SJSA1 (cell line): ENCODE data around the gene RPP25L. TPM values are rescaled to one million over a fixed set of nuclear protein-coding genes. Genes with fewer than 3 reads are reported as not detected.

Experiments used
- DNase-seq, 2 experiments: peaks; one replicate each; pipeline ENCODE4 v3.0.0-alpha.2; 2015 to 2020; ENCODE audit warnings: low spot score in 2 of 2, low read depth in 1 of 2
- H3K27ac ChIP-seq: fragments of 250-450 bp; sonication (Bioruptor Pico); 2 replicates; pipeline ENCODE4 v1.5.1; 2020; ENCODE audit warnings: mild to moderate bottlenecking, moderate library complexity
- H3K27me3 ChIP-seq: fragments of 250-450 bp; sonication (Bioruptor Pico); replicated peaks from 2 replicates; pipeline ENCODE4 v1.5.1; 2020; ENCODE audit warnings: mild to moderate bottlenecking, moderate library complexity
- H3K36me3 ChIP-seq: fragments of 250-450 bp; sonication (Bioruptor Pico); 2 replicates; pipeline ENCODE4 v1.5.1; 2020; ENCODE audit warnings: mild to moderate bottlenecking
- H3K4me1 ChIP-seq: fragments of 250-450 bp; sonication (Bioruptor Pico); replicated peaks from 2 replicates; pipeline ENCODE4 v1.6.1; 2021; ENCODE audit warnings: mild to moderate bottlenecking
- H3K4me3 ChIP-seq: fragments of 250-450 bp; sonication (Bioruptor Pico); 2 replicates; pipeline ENCODE4 v1.5.1; 2020; ENCODE audit warnings: mild to moderate bottlenecking
- H3K9me3 ChIP-seq: fragments of 250-450 bp; sonication (Bioruptor Pico); replicated peaks from 2 replicates; pipeline ENCODE4 v1.5.1; 2020; ENCODE audit warnings: mild to moderate bottlenecking
- total RNA-seq: library from RNA; depleted of rRNA; stranded (reverse); fragments of >200 nt; shearing (Covaris generic); gene quantifications from 2 replicates; pipeline ENCODE4 v1.2.3, GENCODE V29; 2014

RPP25L gene
- total RNA-seq, 1 experiment from 2014 or later = 12.3 TPM

DNA sequence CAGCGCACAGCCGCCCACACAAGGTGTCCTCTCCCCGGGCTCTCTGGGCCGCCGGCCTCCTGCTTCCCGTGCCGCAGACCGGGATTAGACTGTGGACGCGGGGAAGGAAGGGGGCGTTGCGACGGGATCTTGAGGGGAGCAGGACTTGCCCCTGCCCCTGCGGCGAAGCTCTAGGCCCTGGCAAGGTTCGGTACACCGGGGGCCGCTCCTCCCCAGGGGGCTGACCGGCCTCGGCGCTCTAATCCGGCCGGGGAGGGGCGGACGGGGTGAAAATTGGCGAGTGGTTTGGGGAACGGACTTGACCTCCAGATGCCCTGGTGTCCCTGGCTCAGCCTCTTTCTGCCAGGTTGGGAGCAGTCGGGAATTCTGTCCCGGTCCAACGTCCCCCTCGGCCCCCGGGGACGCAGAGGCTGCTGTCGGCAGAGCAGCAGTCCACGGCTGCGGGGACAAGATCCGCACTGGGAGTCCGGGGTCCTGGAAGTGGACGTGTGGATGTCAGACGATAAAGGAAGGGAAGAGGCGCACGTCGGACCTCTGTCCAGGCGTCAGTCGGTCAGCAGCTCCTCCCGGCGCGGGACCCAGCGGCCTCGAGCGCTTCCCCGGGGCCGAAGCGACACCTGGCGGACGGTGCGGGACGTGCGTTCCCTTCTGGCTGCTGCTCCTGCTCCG, 20.5 kb downstream of the RPP25L start:
- DNase-seq = peak; percentile 39 to 56
- Histone ChIP-seq H3K27me3 (peaks cover 35% of the 10 kb centered on the region), H3K4me3 (no peak overlapping the region)

GRCh38 chr9:34590381-34591247, 21.3 kb downstream of the RPP25L start:
- H3K27me3 ChIP-seq = peaks cover 35% of the 10 kb centered on the region

More for the DNA sequence above, 20.5 kb downstream of the RPP25L start:
- no peaks in the 10 kb centered on the region for H3K4me1 ChIP-seq
- no peaks in the 10 kb centered on the region for H3K36me3 ChIP-seq
- H3K9me3 ChIP-seq = no peaks in the 10 kb centered on the region
- H3K27ac ChIP-seq = no peak overlapping the region

DNA sequence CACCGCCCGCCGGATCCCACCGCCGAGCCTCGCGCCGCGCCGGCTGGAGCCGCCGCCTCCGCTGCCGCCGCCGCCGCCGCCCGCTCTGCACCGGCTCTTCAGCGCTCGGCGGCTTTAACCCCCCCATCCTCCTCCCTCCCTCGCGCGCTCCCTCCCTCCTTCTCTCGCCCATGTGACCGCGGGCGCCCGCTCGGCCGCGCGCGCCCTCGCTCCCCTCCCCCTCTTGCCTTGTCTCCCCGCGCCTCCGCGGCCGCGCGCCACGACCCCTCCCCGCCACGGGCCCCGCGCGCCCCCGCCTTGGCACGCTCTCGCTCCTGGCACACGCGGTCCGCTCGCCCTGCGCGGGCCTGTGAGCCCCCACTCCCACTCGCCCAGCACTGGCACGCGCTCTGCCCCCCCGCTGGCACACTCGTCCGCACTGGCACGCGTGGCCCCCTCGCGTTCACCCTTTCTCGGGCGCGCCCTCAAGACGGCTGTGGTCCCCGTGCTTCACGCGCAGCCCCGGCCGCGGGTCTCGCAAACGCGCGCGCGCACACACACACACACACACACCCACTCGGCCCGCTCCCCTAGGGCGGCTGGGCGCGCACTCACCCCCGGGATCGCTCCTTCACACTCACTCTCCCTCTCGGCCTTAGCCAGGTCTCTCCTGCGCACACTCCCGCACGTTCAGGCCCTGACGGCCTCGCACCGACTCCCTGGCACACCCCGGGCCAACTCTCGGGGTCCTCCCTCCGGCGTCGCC, 22.1 kb downstream of the RPP25L start, which contains the start of gene CNTFR:
TSS of gene CNTFR (minus strand) at position 89 of the 745 bp plus-strand sequence. CDS start 20,743 bp downstream, outside the sequence.
- peaks cover 35% of the 10 kb centered on the region for H3K27me3 ChIP-seq
- no peaks in the 10 kb centered on the region for H3K4me1 ChIP-seq

More at GRCh38 chr9:34590381-34591247, 21.3 kb downstream of the RPP25L start:
- Histone ChIP-seq H3K4me1 (no peaks in the 10 kb centered on the region), H3K27ac (no peak overlapping the region), H3K36me3 (no peaks in the 10 kb centered on the region), H3K4me3 (no peak overlapping the region), H3K9me3 (no peaks in the 10 kb centered on the region)
- DNase-seq = no peak

DNA sequence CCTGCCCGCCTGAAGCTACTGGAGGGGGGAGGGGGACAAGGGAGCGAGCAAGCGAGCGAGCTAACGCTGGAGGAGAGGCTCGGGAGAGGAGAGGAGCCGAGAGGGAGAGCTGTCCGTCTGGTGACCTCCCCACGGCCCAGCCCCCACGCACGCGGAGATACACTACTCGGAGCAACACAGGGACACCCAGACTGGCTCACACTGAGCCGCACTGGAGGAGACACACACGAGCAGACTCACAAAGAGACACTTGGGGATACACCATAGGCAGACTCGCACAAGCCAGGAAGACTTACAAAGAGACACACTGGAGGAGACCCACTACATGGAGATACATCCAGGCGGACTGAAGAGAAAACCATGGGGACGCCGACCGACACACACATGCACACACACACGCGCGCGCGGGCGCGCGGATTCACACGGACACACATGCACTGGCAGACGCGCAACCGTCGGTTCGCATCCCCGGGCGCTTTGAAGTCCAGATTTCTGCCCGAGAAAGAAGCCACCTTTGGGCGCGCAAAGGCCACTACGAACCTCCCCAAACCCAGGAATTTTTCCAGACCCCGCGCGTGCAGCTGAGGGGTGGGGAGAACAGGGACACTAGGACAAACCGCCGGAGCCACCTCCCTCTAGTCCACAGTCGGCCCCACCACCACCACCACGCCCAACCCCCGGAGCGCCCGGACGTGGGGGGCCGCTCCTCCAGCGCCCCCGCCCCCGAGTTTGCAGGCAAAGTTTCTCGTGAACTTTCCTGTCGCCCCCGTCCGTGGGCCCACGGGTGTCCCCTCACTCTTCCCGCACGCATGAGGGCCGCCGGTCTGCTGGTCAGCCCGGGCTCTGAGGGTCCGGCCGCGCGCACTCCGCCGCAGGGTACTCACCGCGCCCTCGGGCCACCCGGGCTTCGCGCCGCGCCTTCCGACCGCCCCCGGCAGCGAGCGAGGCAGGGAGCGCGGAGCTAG, 22.9 kb downstream of the RPP25L start:
- H3K4me3 ChIP-seq = no peak overlapping the region
- no peak for DNase-seq
- peaks cover 35% of the 10 kb centered on the region for H3K27me3 ChIP-seq
- H3K27ac ChIP-seq = no peak overlapping the region
- H3K4me1 ChIP-seq = no peaks in the 10 kb centered on the region
- no peaks in the 10 kb centered on the region for H3K9me3 ChIP-seq
- H3K36me3 ChIP-seq = no peaks in the 10 kb centered on the region

More for the DNA sequence above, 22.1 kb downstream of the RPP25L start, which contains the start of gene CNTFR:
- DNase-seq = no peak
- Histone ChIP-seq H3K4me3 (no peak within 1 kb of the TSS), H3K9me3 (no peaks in the 10 kb centered on the region), H3K36me3 (no peaks in the 10 kb centered on the region), H3K27ac (no peak within 1 kb of the TSS)

DNA sequence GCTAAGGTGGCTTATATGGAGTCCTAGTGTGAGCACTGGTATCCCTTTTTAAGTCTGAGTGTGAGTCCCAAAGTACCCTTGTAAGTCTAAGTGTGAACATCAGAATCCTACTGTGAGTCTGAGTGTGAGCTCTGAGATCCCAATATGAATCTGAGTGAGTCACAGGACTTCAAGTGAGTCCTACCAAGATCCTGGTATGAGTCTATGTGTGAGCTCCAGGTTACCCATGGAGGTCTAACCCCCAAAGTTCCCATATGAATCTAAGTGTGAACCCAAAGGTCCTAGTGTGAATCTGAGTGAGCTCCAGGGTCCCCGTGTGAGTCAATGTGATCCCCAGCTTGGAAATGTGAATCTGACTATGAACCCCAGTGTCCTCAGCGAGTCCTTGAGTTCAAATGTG, 24.6 kb downstream of the RPP25L start:
- H3K36me3 ChIP-seq = no peaks in the 10 kb centered on the region
- no peak for DNase-seq
- peaks cover 35% of the 10 kb centered on the region for H3K27me3 ChIP-seq

DNA sequence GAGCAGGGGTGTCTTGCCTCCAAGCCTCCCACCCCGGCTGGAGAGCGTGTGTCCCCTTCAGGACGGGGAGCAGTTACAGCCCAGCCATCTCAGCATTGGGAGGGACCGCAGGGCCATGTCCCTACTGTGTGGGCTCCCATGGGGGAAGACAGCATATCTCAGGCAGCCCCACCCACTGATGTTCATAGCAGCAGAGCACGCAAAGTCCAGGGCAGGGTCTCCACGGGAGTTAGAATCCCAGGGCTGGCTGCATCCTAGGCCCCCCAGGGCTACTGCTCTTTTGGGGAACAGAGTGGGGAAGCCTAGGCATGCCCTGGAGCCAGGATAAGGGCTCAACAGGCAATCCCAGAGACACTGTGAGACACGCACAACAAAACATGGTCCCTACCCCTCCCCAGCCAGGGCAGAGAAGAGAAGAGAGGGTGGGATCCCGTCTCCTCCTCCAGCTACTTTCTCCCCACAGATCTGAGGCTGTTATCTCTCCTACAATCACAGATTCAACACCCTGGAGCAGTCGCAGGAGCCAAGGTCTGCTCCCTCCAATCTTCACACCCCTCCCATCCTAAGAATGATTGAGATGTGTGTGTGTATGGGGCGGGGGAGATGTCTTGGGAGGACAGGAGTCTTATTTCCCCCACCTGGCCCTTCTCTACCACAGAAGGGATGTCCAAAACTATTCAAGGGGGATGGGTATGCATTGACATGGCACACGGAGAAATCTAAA, 25.8 kb downstream of the RPP25L start:
- no peaks in the 10 kb centered on the region for H3K4me1 ChIP-seq
- H3K9me3 ChIP-seq = no peaks in the 10 kb centered on the region
- H3K27ac ChIP-seq = no peak overlapping the region
- no peaks in the 10 kb centered on the region for H3K36me3 ChIP-seq
- peaks cover 27% of the 10 kb centered on the region for H3K27me3 ChIP-seq
- no peak overlapping the region for H3K4me3 ChIP-seq
- DNase-seq = no peak

More for the DNA sequence above, 24.6 kb downstream of the RPP25L start:
- Histone ChIP-seq H3K4me1 (no peaks in the 10 kb centered on the region), H3K9me3 (no peaks in the 10 kb centered on the region), H3K4me3 (no peak overlapping the region), H3K27ac (no peak overlapping the region)

- Histone ChIP-seq H3K9me3 (no peaks in the 10 kb centered on the region), H3K4me3 (no peak overlapping the region), H3K4me1 (no peaks in the 10 kb centered on the region), H3K27ac (no peak overlapping the region), H3K27me3 (peaks cover 18% of the 10 kb centered on the region; the same call in 1 of the 2 replicates), H3K36me3 (no peaks in the 10 kb centered on the region)
- no peak for DNase-seq
Measured at GRCh38 chr9:34584970-34585369, 26.9 kb downstream of the RPP25L start.

DNA sequence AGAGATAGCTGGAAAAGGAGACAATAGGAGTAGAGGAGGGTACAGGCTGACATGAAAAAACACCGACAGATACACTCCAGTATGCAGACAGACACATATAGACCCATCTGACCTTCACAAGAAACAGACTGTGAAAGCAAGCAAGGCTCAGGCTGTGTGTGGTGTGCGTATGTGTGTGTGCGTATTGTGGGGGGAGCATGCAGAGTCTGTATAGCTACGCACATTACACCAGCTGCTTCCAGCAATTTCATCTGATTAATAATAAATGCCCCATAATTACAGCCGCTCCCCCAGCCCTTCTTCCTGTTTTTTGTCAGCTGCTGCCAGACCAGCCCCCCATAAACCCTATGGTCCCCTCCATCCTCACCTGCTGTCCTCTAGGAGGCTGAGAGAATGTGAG, 29.1 kb downstream of the RPP25L start:
- H3K27ac ChIP-seq = no peak overlapping the region
- no peaks in the 10 kb centered on the region for H3K4me1 ChIP-seq
- peaks cover 7% of the 10 kb centered on the region for H3K27me3 ChIP-seq
- H3K36me3 ChIP-seq = no peaks in the 10 kb centered on the region
- no peak overlapping the region for H3K4me3 ChIP-seq
- DNase-seq = no peak
- H3K9me3 ChIP-seq = no peaks in the 10 kb centered on the region

DNA sequence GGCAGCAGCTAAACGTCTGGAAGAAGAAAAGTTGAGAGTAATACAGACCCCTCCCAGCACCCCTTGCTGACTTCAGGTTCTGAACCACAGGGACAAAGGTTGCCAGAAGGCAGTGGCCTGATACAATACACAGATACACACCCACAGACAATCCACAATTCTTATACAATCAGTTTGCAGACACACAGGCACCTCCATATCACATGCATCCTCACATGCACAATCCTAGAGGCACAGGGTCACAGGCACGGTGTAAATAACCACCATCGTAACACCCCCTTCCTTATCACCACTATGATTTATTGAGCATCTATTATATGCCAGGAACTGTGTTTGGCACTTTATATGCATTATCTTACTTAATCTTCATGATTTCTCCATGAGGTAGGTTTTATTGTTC, 30.6 kb downstream of the RPP25L start:
- H3K4me1 ChIP-seq = no peaks in the 10 kb centered on the region
- no peaks in the 10 kb centered on the region for H3K9me3 ChIP-seq
- DNase-seq = no peak
- H3K4me3 ChIP-seq = no peak overlapping the region
- H3K36me3 ChIP-seq = no peaks in the 10 kb centered on the region
- peaks cover 4% of the 10 kb centered on the region; the same call in 1 of the 2 replicates for H3K27me3 ChIP-seq
- no peak overlapping the region for H3K27ac ChIP-seq

DNA sequence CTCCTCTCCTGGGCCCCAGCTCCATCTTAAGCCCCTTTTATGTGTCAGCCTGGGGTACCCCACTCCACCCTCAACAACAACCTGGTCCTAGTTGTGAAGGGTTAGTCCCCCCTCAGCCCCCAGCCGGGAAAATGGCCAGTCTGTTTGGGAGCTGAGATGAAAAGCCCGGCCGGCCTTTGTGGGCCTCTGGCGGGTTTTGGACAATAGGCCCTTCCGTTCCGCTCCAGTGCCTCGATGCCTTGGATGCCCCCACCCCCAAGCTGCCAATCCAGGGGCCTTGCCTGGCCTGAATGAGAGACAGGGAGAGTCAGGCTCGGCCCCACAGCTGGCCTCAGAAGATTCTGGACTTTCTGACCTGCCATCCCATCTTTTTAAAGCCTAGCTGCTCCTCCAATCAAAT, 31.5 kb downstream of the RPP25L start:
- Histone ChIP-seq H3K9me3 (no peaks in the 10 kb centered on the region), H3K36me3 (no peaks in the 10 kb centered on the region), H3K27me3 (peaks cover 4% of the 10 kb centered on the region; the same call in 1 of the 2 replicates), H3K4me3 (no peak overlapping the region), H3K27ac (no peak overlapping the region), H3K4me1 (no peaks in the 10 kb centered on the region)
- DNase-seq = no peak

GRCh38 chr9:34579808-34580163, 32.1 kb downstream of the RPP25L start:
- H3K27me3 ChIP-seq = peaks cover 4% of the 10 kb centered on the region; the same call in 1 of the 2 replicates
- H3K27ac ChIP-seq = no peak overlapping the region
- no peaks in the 10 kb centered on the region for H3K4me1 ChIP-seq
- no peak for DNase-seq
- H3K4me3 ChIP-seq = no peak overlapping the region
- no peaks in the 10 kb centered on the region for H3K9me3 ChIP-seq
- H3K36me3 ChIP-seq = no peaks in the 10 kb centered on the region

- H3K27me3 ChIP-seq = peaks cover 4% of the 10 kb centered on the region; the same call in 1 of the 2 replicates
- no peak overlapping the region for H3K27ac ChIP-seq
- no peak overlapping the region for H3K4me3 ChIP-seq
- no peak for DNase-seq
- H3K36me3 ChIP-seq = no peaks in the 10 kb centered on the region
- H3K9me3 ChIP-seq = no peaks in the 10 kb centered on the region
- H3K4me1 ChIP-seq = no peaks in the 10 kb centered on the region
Measured at GRCh38 chr9:34579104-34579807, 32.6 kb downstream of the RPP25L start.
